Measurements from ENCODE around the gene GPR25. TPM values are rescaled to one million over a fixed set of nuclear protein-coding genes. Genes with fewer than 3 reads are reported as not detected.

Gene GPR25
- total RNA-seq, 1 donor = not detected

DNA sequence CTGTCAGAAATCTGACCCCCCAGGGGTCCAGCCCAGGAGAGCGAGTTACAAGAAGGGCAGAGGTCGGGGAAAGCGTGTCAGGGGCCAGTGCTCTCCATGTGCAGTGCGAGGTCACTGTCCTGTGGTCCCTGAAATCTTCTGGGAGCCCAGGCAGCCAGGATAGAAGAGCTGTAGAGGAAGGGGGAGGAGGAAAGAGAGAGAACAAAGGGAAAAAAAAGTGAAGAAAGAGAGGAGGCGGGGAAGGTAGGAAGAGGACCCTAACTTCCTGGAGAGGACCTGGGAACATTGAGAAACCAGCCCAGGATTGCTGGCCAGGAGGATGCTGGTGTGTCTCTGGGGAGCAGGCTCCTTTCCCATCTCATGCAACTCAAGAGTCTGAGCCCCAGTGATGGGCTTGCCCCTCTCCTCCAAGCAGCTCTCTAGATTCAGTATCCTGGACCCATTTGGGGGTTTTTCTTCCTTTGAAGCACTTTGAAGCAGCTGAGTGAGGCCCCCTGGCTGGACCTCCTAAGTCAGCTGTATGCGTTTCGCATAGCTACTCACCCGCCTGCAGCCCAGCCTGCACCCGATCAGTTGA is 15.1 kb downstream of the GPR25 start:
- TF ChIP-seq CTCF (IDR thresholded peaks at IDR 0.05; ENCODE audit: insufficient read depth, low read depth, low read length) = no peak
- no peak overlapping the region for H3K4me3 ChIP-seq (ENCODE audit: low read depth, low read length)
- DNase-seq (ENCODE audit: low read depth) = no peak

DNA sequence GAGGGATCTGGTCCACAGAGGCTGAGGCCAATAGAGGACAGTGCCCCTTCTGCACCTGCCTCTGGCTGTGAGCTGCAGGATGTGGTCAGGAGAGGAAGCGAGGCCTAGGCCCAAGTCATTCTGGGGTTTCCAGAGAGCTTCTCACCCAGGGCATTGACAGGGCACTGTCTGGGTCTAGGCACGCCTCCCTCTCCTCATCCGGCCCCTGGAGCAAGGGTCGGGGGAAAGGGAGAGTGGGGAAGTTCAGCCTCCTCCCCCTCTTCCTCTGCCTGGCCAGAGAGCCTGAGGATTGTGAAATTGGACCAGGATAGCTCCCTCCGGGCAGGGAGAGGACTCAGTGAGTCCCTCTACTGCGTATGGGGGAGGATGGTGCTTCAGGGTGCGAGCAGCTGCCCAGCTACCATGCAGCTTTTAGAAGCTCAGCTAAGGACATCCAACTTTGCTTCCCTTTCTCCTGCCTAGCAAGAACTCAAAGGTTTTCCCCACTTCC is 15.6 kb downstream of the GPR25 start:
- H3K4me3 ChIP-seq (ENCODE audit: low read depth, low read length) = no peak overlapping the region
- DNase-seq (ENCODE audit: low read depth) = no peak
- no peak for TF ChIP-seq CTCF (IDR thresholded peaks at IDR 0.05; ENCODE audit: insufficient read depth, low read depth, low read length)

- TF ChIP-seq CTCF (IDR thresholded peaks at IDR 0.05; ENCODE audit: insufficient read depth, low read depth, low read length) = no peak
- no peak overlapping the region for H3K4me3 ChIP-seq (ENCODE audit: low read depth, low read length)
- DNase-seq (ENCODE audit: low read depth) = no peak
These were observed 16.8 kb downstream of the GPR25 start for GRCh38 chr1:200889571-200889970.

- TF ChIP-seq CTCF (IDR thresholded peaks at IDR 0.05; ENCODE audit: insufficient read depth, low read depth, low read length) = no peak
- DNase-seq (ENCODE audit: low read depth) = no peak
- H3K4me3 ChIP-seq (ENCODE audit: low read depth, low read length) = no peak overlapping the region
These were observed 17.2 kb downstream of the GPR25 start for GRCh38 chr1:200890027-200890426.

GRCh38 chr1:200890818-200891773 is 18.3 kb downstream of the GPR25 start:
- peak; percentile 53 for TF ChIP-seq CTCF (IDR thresholded peaks at IDR 0.05; ENCODE audit: insufficient read depth, low read depth, low read length)

GRCh38 chr1:200891774-200892157 is 19.0 kb downstream of the GPR25 start:
- TF ChIP-seq CTCF (IDR thresholded peaks at IDR 0.05; ENCODE audit: insufficient read depth, low read depth, low read length) = no peak
- H3K4me3 ChIP-seq (ENCODE audit: low read depth, low read length) = peak overlapping the region; percentile 63
- DNase-seq (ENCODE audit: low read depth) = no peak

More at GRCh38 chr1:200890818-200891773, 18.3 kb downstream of the GPR25 start:
- peak overlapping the region; percentile 63 for H3K4me3 ChIP-seq (ENCODE audit: low read depth, low read length)
- peak; percentile 51 for DNase-seq (ENCODE audit: low read depth)

Data from fibroblast of villous mesenchyme (primary cell).